ENCODE data around the gene CBX6. TPM values are rescaled to one million over a fixed set of nuclear protein-coding genes. Genes with fewer than 3 reads are reported as not detected.

The CBX6 gene
- total and polyA plus RNA-seq, 10 donors: 10.2 to 72.2 (median 38.7) TPM

DNA sequence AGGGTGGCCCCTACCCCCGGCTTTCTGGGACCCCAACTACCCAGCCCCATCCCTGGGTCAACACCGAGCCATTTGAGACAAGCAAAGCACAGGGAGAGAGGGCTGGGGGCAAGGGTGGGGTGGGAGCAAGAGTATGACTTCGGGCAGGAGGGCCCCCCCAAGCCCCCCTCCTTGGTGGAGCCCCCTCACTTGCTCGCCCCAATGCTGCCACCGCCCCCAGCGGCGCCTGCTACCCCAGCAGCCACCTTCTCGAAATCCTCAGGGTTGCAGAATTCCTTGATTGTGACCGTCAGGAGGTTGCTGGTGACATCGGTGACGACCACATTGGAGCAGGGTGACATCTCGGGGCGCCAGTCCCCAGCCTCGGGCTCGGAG, 6.0 kb downstream of the CBX6 start:
- no peaks in the 10 kb centered on the region for H3K27me3 ChIP-seq (replicated peaks in 1 of 7)
- peak overlapping the region; percentile 7 to 65 (median 36) for H3K4me3 ChIP-seq
- no peaks in the 10 kb centered on the region for H3K9me3 ChIP-seq
- H3K27ac ChIP-seq: peak overlapping the region; percentile 29 to 84 (median 73)
- peaks cover 31 to 100% (median 79%) of the 10 kb centered on the region in 6 donors for H3K4me1 ChIP-seq
- DNase-seq: no peak
- peaks cover 0 to 67% (median 25%) of the 10 kb centered on the region in 6 donors for H3K36me3 ChIP-seq
- intact Hi-C loops (cut with DNase I; ENCODE audit: low total_unique reads): no loop called here
- TF ChIP-seq POLR2AphosphoS5 (IDR thresholded peaks at IDR 0.05): no peak
- TF ChIP-seq, protein P1, sequence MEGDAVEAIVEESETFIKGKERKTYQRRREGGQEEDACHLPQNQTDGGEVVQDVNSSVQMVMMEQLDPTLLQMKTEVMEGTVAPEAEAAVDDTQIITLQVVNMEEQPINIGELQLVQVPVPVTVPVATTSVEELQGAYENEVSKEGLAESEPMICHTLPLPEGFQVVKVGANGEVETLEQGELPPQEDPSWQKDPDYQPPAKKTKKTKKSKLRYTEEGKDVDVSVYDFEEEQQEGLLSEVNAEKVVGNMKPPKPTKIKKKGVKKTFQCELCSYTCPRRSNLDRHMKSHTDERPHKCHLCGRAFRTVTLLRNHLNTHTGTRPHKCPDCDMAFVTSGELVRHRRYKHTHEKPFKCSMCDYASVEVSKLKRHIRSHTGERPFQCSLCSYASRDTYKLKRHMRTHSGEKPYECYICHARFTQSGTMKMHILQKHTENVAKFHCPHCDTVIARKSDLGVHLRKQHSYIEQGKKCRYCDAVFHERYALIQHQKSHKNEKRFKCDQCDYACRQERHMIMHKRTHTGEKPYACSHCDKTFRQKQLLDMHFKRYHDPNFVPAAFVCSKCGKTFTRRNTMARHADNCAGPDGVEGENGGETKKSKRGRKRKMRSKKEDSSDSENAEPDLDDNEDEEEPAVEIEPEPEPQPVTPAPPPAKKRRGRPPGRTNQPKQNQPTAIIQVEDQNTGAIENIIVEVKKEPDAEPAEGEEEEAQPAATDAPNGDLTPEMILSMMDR (IDR thresholded peaks at IDR 0.05 in 8 of 11, conservative IDR thresholded peaks at IDR 0.05 in 3 of 11): no peak
- TF ChIP-seq POLR2A (IDR thresholded peaks at IDR 0.05): no peak
- 71 to 90% (median 79%) methylated on average over 7 to 15 of the region's 15 CpGs for WGBS, 5 donors

DNA sequence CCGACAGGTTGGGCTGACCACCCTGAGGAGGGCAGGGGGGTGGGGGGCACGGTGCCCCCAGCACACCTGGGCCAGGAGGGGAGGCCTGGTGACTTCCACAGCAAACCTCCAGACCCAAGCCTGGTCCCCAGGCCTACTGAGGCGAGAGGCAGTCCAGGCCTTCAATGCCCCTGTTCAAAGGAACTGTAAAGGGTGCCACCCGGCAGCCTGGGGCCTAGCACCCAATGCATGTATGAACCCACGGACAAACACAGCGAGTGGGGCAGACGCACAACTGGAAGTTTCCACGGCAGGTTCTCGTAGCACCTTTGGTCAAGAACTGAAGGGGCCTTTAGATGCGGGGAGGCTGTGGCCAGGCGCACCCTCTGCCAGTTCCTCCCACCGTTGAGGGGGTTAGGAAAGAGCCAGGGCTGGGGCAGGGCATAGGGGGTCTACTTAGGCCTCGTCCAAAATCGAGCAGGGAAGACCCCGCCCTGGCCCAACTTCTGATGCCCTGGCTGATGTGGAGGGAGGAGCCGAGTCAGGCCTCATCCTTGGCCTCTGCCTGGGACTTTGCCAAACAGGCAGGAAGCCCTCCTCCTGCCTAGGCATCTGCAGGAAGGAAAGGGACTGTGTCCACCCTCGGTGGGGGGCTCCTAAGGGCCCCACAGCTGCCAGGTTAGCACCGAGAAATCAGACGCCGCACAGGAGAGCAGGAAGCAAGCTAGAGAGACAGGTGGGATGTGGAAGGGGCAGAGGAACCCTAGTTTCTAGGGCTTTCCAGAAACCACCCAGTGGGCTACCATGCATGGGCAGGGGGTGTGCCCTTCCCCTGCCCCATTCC, 6.6 kb downstream of the CBX6 start:
- H3K36me3 ChIP-seq: peaks cover 0 to 67% (median 25%) of the 10 kb centered on the region in 6 donors
- peaks cover 25 to 95% (median 73%) of the 10 kb centered on the region in 6 donors for H3K4me1 ChIP-seq
- H3K27ac ChIP-seq: peak overlapping the region; percentile 29 to 84 (median 73)
- H3K9me3 ChIP-seq: no peaks in the 10 kb centered on the region
- peak; percentile 80 for DNase-seq
- 57 to 77% (median 70%) methylated on average over 15 to 20 of the region's 20 CpGs for WGBS, 5 donors
- H3K27me3 ChIP-seq (replicated peaks in 1 of 7): no peaks in the 10 kb centered on the region
- peak overlapping the region; percentile 7 to 65 (median 36) for H3K4me3 ChIP-seq
- intact Hi-C loops (cut with DNase I; ENCODE audit: low total_unique reads): no loop called here
- TF ChIP-seq POLR2A (IDR thresholded peaks at IDR 0.05) (no peak), POLR2AphosphoS5 (IDR thresholded peaks at IDR 0.05) (peak; percentile 50 to 64 (median 61))
- TF ChIP-seq, protein P1 (IDR thresholded peaks at IDR 0.05 in 8 of 11, conservative IDR thresholded peaks at IDR 0.05 in 3 of 11): no peak

DNA sequence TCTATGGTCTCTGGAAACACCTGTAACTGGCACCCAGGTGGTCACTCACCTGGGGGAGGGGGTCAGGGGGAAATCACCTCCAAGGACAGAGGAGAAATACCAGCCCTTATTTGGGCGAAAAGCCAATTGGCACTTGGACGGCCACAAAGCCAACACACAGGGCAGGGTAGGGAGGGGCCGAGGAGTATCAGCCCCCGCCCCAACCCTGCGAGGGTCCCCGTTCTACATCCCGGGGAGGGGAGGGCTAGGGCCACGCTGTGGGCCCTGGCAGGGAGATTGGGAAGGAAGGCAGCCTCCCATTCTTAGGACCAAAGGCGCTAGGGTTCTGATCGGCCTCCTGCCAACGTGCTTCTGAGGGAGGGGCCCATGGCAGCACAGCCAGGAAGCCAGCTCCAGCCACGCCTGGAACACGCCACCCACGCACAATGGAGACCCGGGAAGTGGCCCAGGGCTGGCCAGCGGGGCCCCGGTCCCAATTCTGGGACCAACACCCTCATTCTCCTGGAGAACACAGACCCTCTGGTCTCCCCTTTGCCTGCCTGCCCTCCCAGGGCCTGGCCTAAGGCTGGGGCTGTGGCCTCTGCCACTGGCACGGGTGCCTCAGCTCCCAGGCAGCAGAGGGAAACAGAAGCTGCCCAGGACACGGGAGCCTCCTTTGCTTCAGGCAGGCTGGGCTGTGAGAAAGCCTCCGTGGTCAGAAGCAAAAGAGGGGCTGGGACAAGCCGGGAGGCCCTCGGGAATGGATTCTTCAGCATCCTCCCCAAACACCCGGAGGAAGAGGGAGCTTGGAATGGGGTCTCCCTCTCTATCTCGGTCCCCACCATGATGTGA, 7.4 kb downstream of the CBX6 start:
- H3K4me3 ChIP-seq: peak overlapping the region in 3 of 8 donors; percentile 42 to 65 (median 48)
- H3K27ac ChIP-seq: peak overlapping the region; percentile 22 to 84 (median 73)
- no peaks in the 10 kb centered on the region for H3K9me3 ChIP-seq
- DNase-seq: peak; percentile 81
- WGBS, 5 donors: 59 to 73% (median 67%) methylated on average over 15 to 24 of the region's 24 CpGs
- H3K27me3 ChIP-seq (replicated peaks in 1 of 7): no peaks in the 10 kb centered on the region
- TF ChIP-seq, protein P1 (IDR thresholded peaks at IDR 0.05 in 8 of 11, conservative IDR thresholded peaks at IDR 0.05 in 3 of 11): no peak
- peak; percentile 56 to 76 (median 72) for TF ChIP-seq POLR2AphosphoS5 (IDR thresholded peaks at IDR 0.05)
- H3K36me3 ChIP-seq: peaks cover 0 to 62% (median 25%) of the 10 kb centered on the region in 6 donors
- intact Hi-C loops (cut with DNase I; ENCODE audit: low total_unique reads): no loop called here
- H3K4me1 ChIP-seq: peaks cover 17 to 86% (median 65%) of the 10 kb centered on the region in 6 donors

Data from spleen (tissue), 11 donors.